GM23248 (cell line): ENCODE results near the gene INSL3. TPM values are rescaled to one million over a fixed set of nuclear protein-coding genes. Genes with fewer than 3 reads are reported as not detected.
"Not testable (repeated sequence)": the region's sequence is repeated elsewhere in the genome, so short reads cannot be mapped to it uniquely, and the experiment has no call there.

Experiments
- DNase-seq: peaks from one replicate; pipeline ENCODE4 v3.0.0-alpha.2; 2015
- H2AFZ ChIP-seq: fragments of 200-600 bp; sonication (generic); 2 replicates; pipeline ENCODE4 v1.6.1; 2016; ENCODE audit warnings: antibody characterized with exemption
- H3F3A ChIP-seq: fragments of 200-600 bp; sonication (generic); 2 replicates; pipeline ENCODE4 v1.6.1; 2016; ENCODE audit warnings: mild to moderate bottlenecking, antibody characterized with exemption, mixed run types; ENCODE audit not compliant: insufficient read depth
- H3K27ac ChIP-seq: fragments of 200-600 bp; sonication (generic); 2 replicates; pipeline ENCODE4 v1.5.1; 2016; ENCODE audit warnings: mild to moderate bottlenecking
- H3K27me3 ChIP-seq: fragments of 200-600 bp; sonication (generic); replicated peaks from 2 replicates; pipeline ENCODE4 v1.6.1; 2016; ENCODE audit warnings: mild to moderate bottlenecking; ENCODE audit not compliant: insufficient read depth
- H3K36me3 ChIP-seq: fragments of 200-600 bp; sonication (generic); 2 replicates; pipeline ENCODE4 v1.6.1; 2016; ENCODE audit warnings: low read depth, mild to moderate bottlenecking
- H3K4me1 ChIP-seq: fragments of 200-600 bp; sonication (generic); 2 replicates; pipeline ENCODE4 v1.6.1; 2016; ENCODE audit warnings: mild to moderate bottlenecking; ENCODE audit not compliant: insufficient read depth
- H3K4me2 ChIP-seq: fragments of 200-600 bp; sonication (generic); one replicate; pipeline ENCODE4 v1.6.1; 2016; ENCODE audit warnings: mild to moderate bottlenecking; ENCODE audit not compliant: unreplicated experiment
- H3K4me3 ChIP-seq: fragments of 200-600 bp; sonication (generic); 2 replicates; pipeline ENCODE4 v1.5.1; 2016; ENCODE audit warnings: mild to moderate bottlenecking
- H3K79me2 ChIP-seq: fragments of 200-600 bp; sonication (generic); 2 replicates; pipeline ENCODE4 v1.6.1; 2016; ENCODE audit warnings: mild to moderate bottlenecking; ENCODE audit not compliant: insufficient read depth
- H3K9ac ChIP-seq: fragments of 200-600 bp; sonication (generic); 2 replicates; pipeline ENCODE4 v1.6.1; 2016; ENCODE audit warnings: mild to moderate bottlenecking
- H3K9me2 ChIP-seq: fragments of 200-600 bp; sonication (generic); 2 replicates; pipeline ENCODE4 v1.6.1; 2016; ENCODE audit warnings: mixed run types, mild to moderate bottlenecking, moderate library complexity; ENCODE audit not compliant: insufficient read depth
- H3K9me3 ChIP-seq: fragments of 200-600 bp; sonication (generic); one replicate; pipeline ENCODE4 v1.6.1; 2017; ENCODE audit warnings: low read depth
- H4K20me1 ChIP-seq: fragments of 200-600 bp; sonication (generic); 2 replicates; pipeline ENCODE4 v1.6.0; 2016; ENCODE audit not compliant: insufficient read depth
- EZH2 ChIP-seq: fragments of 200-600 bp; sonication (generic); IDR thresholded peaks from 2 replicates; pipeline ENCODE4 v1.6.1; 2018; ENCODE audit warnings: antibody characterized with exemption, mild to moderate bottlenecking; ENCODE audit not compliant: insufficient read depth, poor library complexity, severe bottlenecking
- EZH2phosphoT487 ChIP-seq: fragments of 200-600 bp; sonication (generic); IDR thresholded peaks from 2 replicates; pipeline ENCODE4 v1.6.1; 2018; ENCODE audit warnings: antibody characterized with exemption, moderate library complexity, mild to moderate bottlenecking, low read depth; ENCODE audit not compliant: insufficient read depth
- WGBS, 2 experiments: methylation state at CpG; one replicate each; pipeline ENCODE4 v1.1.6; 2015 to 2017; ENCODE audit warnings: low lambda C conversion rate in 2 of 2, low coverage in 1 of 2; ENCODE audit errors: missing lambda C conversion rate in 2 of 2; 5-methylcytosine and 5-hydroxymethylcytosine counted together
- in situ Hi-C: fragments of 300-500 bp; cut with MboI; formaldehyde crosslinking; loops from 2 replicates; pipeline ENCODE4 v1.15.0; 2020
- polyA plus RNA-seq: library from polyadenylated mRNA; unstranded; fragments of >200 nt; fragmentation: Nextera tagmentation; extraction: Ambion mirVana; gene quantifications from 2 replicates; pipeline ENCODE4 v1.2.1, GENCODE V29; 2016
- total RNA-seq: library from RNA; depleted of rRNA; stranded (reverse); fragments of >200 nt; shearing (Covaris generic); gene quantifications from 2 replicates; pipeline ENCODE4 v1.2.3, GENCODE V29; 2014

The INSL3 gene
- total and polyA plus RNA-seq, 2 experiments from 2014 or later = not detected

DNA sequence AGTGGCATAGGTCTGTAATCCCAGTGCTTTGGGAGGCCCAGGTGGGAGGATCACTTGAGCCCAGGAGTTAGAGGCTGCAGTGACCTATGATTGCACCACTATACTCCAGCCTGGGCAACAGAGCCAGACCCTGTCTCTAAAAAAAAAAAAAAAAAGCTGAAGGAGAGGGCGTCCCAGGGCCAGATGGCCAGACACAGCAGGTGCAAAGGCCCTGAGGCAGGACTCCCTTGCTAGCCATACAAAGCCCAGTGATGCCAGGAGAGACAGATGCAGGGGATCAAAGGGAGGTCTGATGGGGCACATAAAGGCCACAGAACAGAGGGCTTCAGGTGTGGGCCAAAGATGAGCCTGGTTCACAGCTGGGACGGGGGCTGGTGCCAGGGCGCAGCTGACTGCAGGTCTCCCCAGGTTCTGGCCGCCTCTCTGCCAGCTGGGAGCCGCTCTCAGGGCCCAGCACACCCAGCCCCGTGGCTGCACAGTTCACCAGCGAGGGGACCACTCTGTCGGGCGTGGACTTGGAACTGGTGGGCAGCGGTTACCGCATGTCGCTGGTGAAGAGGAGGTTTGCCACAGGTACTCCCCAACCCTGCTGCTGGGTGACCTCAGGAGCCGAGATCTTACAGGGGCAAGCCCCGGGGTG is 33.9 kb downstream of the INSL3 start:
- Histone ChIP-seq H3K9me2 (no peaks in the 10 kb centered on the region), H3K9me3 (no peaks in the 10 kb centered on the region), H3K9ac (no peak overlapping the region), H3K4me1 (no peaks in the 10 kb centered on the region), H3K4me2 (no peak overlapping the region), H3F3A (no peaks in the 10 kb centered on the region), H3K79me2 (no peaks in the 10 kb centered on the region), H3K36me3 (no peaks in the 10 kb centered on the region), H3K27ac (no peak overlapping the region), H3K4me3 (no peak overlapping the region), H3K27me3 (no peaks in the 10 kb centered on the region), H2AFZ (no peak overlapping the region), H4K20me1 (no peaks in the 10 kb centered on the region)
- in situ Hi-C loops = no loop called here
- WGBS, 2 experiments = 81 to 84% methylated on average over 12 to 14 of the region's 14 CpGs
- DNase-seq = no peak
- TF ChIP-seq EZH2phosphoT487 (no peak), EZH2 (no peak)

- Histone ChIP-seq H3K27me3 (no peaks in the 10 kb centered on the region), H3K36me3 (no peaks in the 10 kb centered on the region), H3K4me1 (no peaks in the 10 kb centered on the region), H3K27ac (no peak overlapping the region), H3K4me3 (no peak overlapping the region), H3K9me3 (no peaks in the 10 kb centered on the region), H3K4me2 (no peak overlapping the region), H3K9ac (no peak overlapping the region), H3K79me2 (no peaks in the 10 kb centered on the region), H3F3A (no peaks in the 10 kb centered on the region), H2AFZ (peak overlapping the region; percentile 52), H3K9me2 (no peaks in the 10 kb centered on the region), H4K20me1 (no peaks in the 10 kb centered on the region)
- no peak for TF ChIP-seq EZH2
- no peak for TF ChIP-seq EZH2phosphoT487
- 42 to 43% methylated on average over 32 of the region's 32 CpGs for WGBS, 2 experiments
- DNase-seq = peak; percentile 72
- in situ Hi-C loops = no loop called here
Observed at GRCh38 chr19:17784201-17785008, 36.9 kb downstream of the INSL3 start.

DNA sequence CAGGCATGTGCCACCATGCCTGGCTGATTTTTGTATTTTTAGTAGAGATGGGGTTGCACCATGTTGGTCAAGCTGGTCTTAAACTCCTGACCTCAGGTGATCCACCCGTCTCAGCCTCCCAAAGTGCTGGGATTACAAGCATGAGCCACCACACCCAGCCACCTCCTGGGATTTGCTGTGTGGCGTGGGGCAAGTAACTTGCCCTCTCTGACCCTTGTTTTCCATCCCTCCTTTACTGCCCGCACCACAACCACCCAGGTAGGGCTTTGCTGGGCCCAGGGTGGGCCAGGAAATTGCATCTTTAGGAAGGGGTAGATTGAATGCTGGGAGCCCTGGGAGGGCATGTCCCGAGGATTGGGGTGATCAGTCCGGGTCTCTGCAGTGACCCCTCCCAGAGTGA is 37.6 kb downstream of the INSL3 start:
- H3K36me3 ChIP-seq, H3K4me3 ChIP-seq, H3K9me3 ChIP-seq, H3K27me3 ChIP-seq, H3F3A ChIP-seq, H3K4me1 ChIP-seq, H3K79me2 ChIP-seq, H3K27ac ChIP-seq, H3K4me2 ChIP-seq, in situ Hi-C loops, H3K9me2 ChIP-seq, H3K9ac ChIP-seq, H4K20me1 ChIP-seq, DNase-seq: not testable (repeated sequence)
- peak overlapping the region; percentile 52; the same call in 1 of the 2 replicates for H2AFZ ChIP-seq
- WGBS, 2 experiments = 46 to 56% methylated on average over 5 of the region's 5 CpGs

- H3K9me3 ChIP-seq = no peaks in the 10 kb centered on the region
- no peak overlapping the region for H2AFZ ChIP-seq
- TF ChIP-seq EZH2phosphoT487 (no peak), EZH2 (no peak)
- 76 to 78% methylated on average over 2 of the region's 2 CpGs for WGBS, 2 experiments
- no peak overlapping the region for H3K27ac ChIP-seq
- H3K9me2 ChIP-seq = no peaks in the 10 kb centered on the region
- no peaks in the 10 kb centered on the region for H3K79me2 ChIP-seq
- H3K4me3 ChIP-seq = no peak overlapping the region
- H3K9ac ChIP-seq = no peak overlapping the region
- H3K4me1 ChIP-seq = no peaks in the 10 kb centered on the region
- no peaks in the 10 kb centered on the region for H3K27me3 ChIP-seq
- no peak for DNase-seq
- H4K20me1 ChIP-seq = no peaks in the 10 kb centered on the region
- in situ Hi-C loops = no loop called here
- H3F3A ChIP-seq = no peaks in the 10 kb centered on the region
- H3K36me3 ChIP-seq = no peaks in the 10 kb centered on the region
- H3K4me2 ChIP-seq = no peak overlapping the region
Observed at GRCh38 chr19:17780781-17781180, 40.5 kb downstream of the INSL3 start.
